AG04449 (cell line): Measurements from ENCODE around the gene GABBR2.

ENCODE experiments used
- CTCF ChIA-PET: fragments of 350-600 bp; formaldehyde crosslinking; extraction: SDS; loops from one replicate; lab custom pipeline; 2021; ENCODE audit warnings: antibody characterized with exemption; lab: Yijun Ruan, JAX
- POLR2A ChIA-PET: fragments of 400-600, 350-600 bp; formaldehyde crosslinking; extraction: SDS; loops from one replicate; lab custom pipeline; 2020; ENCODE audit warnings: antibody characterized with exemption, inconsistent platforms; lab: Yijun Ruan, JAX
- DNase-seq: peaks from one replicate; pipeline ENCODE4 v3.0.0-alpha.2; 2010; ENCODE audit warnings: low read depth, low spot score
- H3K4me3 ChIP-seq: 2 replicates; pipeline ENCODE4 v1.5.1; 2011; ENCODE audit warnings: low read depth, mild to moderate bottlenecking, control low read depth, low read length
- TF ChIP-seq, protein P1 (sequence below): IDR thresholded peaks from one replicate; pipeline ENCODE4 v1.5.1; 2011; ENCODE audit warnings: mild to moderate bottlenecking, moderate library complexity, low read length, control low read depth, inconsistent platforms; ENCODE audit not compliant: insufficient read depth; ENCODE audit errors: missing control alignments

GABBR2 gene

DNA sequence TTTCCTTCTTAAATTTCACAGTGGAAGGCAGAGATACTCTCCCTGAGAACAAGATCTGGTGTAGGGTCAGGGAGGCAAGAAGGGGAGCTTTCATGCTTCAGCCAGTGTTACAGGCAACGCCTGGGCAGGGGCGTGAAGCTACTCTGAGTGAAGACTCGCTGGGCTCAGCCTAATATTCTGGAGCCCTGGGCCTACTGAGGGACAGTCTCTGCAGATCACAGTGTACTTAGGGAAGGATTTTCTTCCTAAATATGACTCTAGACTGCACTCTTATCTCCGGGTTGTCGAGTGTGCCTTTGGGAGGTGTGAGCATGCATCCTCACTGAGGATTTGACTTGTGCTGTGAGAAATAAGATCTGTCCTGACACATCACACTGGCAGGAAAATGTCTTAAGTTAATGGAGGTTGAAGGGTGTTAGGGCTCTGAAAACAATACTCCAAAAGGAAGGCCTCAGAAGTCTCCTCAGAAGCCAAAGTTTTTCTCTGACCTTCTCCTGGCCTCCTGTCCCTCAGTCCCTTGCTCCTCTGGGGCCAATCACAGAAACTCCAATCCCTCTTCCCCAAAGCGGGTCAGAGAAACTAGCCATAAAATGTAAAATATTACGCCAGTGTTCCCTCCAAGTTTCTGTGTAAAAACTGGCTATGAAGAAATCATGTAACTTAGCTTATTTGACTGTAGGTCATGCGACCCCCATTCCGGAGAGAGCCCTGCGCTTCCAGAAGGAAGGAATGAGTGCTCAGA, 296.5 kb downstream of the GABBR2 start:
- no peak overlapping the region for H3K4me3 ChIP-seq
- TF ChIP-seq, protein P1, sequence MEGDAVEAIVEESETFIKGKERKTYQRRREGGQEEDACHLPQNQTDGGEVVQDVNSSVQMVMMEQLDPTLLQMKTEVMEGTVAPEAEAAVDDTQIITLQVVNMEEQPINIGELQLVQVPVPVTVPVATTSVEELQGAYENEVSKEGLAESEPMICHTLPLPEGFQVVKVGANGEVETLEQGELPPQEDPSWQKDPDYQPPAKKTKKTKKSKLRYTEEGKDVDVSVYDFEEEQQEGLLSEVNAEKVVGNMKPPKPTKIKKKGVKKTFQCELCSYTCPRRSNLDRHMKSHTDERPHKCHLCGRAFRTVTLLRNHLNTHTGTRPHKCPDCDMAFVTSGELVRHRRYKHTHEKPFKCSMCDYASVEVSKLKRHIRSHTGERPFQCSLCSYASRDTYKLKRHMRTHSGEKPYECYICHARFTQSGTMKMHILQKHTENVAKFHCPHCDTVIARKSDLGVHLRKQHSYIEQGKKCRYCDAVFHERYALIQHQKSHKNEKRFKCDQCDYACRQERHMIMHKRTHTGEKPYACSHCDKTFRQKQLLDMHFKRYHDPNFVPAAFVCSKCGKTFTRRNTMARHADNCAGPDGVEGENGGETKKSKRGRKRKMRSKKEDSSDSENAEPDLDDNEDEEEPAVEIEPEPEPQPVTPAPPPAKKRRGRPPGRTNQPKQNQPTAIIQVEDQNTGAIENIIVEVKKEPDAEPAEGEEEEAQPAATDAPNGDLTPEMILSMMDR = no peak
- no peak for DNase-seq
- ChIA-PET CTCF (interaction anchor here (5.6 kb wide), 1 partner anchor 363 kb away, joined by 27 read pairs; no protein-coding TSS in a partner anchor), POLR2A (no interaction called here)

DNA sequence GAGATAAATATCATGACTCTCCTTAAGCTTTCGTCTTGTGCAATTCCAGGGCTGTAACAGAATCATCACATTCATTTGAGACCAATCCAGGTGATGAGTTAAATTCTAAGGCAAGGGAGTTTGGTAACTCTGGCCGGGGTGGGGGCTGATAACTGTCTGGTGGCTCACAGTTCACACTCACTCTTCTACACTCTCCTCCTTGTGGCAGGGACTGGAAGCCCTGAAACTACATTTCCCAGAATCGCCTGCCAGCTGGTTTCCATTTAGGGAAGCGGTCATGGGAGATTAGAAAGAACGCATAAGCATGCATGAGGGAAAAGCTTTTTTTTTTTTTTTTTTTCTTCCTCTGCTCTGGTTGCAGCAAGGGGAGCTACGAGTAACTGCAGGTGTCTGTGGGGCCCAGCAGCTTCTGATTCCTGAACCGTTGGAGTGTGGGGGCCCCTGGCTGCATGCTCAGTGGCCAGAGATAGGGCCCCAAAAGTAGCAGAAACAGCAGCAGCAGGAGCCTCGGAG, 298.5 kb downstream of the GABBR2 start:
- ChIA-PET POLR2A (interaction anchor here (0.7 kb wide), 1 partner anchor 288 kb away, joined by 7 read pairs; no protein-coding TSS in a partner anchor), CTCF (interaction anchor here (0.7 to 5.6 kb wide), 10 partner anchors 11 to 365 kb away, joined by 3 to 27 read pairs (median 4); no protein-coding TSS in a partner anchor)
- no peak overlapping the region for H3K4me3 ChIP-seq
- peak; percentile 52 for DNase-seq
- TF ChIP-seq, protein P1 = peak; percentile 60

DNA sequence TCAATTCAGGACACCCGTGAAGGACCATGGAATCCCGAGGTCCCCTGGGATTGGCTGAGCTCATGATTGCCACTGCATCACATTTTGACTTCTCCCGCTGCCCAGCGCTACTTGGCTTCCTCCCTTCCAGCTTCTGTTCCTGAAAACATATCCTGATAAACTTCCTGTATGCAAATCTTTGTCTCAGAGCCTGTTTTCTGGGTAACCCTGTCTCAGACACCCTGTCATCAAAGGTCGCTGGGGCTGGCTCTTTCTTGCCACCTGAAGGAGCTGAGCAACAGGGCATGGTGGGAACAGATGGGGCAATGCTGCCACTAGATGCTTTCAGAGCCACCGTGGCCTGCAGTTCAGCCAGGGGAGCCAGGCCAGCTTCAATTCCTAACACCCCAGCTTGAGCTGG, 299.0 kb downstream of the GABBR2 start:
- ChIA-PET POLR2A (interaction anchor here (0.7 kb wide), 1 partner anchor 288 kb away, joined by 7 read pairs; no protein-coding TSS in a partner anchor), CTCF (interaction anchor here (0.7 to 5.6 kb wide), 10 partner anchors 11 to 366 kb away, joined by 3 to 27 read pairs (median 4); no protein-coding TSS in a partner anchor)
- no peak overlapping the region for H3K4me3 ChIP-seq
- no peak for DNase-seq
- TF ChIP-seq, protein P1 = no peak

DNA sequence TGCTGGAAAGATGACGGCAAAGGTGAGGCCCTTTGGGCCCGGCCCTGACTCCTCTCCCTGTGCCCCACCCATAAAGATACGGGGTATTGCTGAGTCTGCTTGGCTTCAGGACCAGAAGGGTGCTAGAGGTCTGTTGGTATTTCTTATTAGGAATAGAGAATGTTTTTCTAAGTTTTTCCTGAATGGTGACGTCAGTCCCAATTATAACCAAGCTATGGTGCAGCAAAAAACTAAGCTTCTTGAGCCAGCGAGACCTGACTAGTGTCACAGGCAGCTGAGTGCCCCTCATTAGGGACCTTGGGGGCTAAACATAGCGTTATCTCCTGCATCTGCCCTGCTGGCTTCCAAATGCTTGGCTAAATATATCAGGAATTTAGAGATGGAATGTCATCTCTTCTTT, 302.3 kb downstream of the GABBR2 start:
- POLR2A ChIA-PET = no interaction called here
- CTCF ChIA-PET = interaction anchor here (1.7 to 5.6 kb wide), 2 partner anchors 10 to 369 kb away, joined by 5 to 27 read pairs; no protein-coding TSS in a partner anchor
- DNase-seq = no peak
- no peak overlapping the region for H3K4me3 ChIP-seq
- TF ChIP-seq, protein P1 = no peak

DNA sequence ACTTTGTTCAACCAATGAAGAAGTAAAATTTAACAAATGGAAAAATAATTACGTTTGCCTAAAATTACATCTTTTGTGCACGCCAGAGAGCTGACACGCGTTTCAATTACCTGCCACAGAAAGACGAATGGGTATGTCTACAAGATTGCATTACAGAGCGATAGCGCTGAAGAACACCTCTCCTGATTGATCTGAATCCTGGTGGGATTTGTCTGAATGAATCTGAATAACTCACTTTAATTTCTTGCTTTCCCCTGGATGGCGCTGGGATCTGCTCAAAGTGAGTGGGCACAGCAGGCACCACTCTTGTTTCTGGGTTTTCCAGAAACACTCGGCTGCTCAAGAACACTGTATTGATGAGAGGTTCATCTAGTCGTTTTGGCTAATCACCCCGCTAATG, 304.5 kb downstream of the GABBR2 start:
- ChIA-PET POLR2A (no interaction called here), CTCF (interaction anchor here (1.3 kb wide), 1 partner anchor 29 kb away, joined by 4 read pairs; no protein-coding TSS in a partner anchor)
- H3K4me3 ChIP-seq = no peak overlapping the region
- TF ChIP-seq, protein P1 = no peak
- no peak for DNase-seq

DNA sequence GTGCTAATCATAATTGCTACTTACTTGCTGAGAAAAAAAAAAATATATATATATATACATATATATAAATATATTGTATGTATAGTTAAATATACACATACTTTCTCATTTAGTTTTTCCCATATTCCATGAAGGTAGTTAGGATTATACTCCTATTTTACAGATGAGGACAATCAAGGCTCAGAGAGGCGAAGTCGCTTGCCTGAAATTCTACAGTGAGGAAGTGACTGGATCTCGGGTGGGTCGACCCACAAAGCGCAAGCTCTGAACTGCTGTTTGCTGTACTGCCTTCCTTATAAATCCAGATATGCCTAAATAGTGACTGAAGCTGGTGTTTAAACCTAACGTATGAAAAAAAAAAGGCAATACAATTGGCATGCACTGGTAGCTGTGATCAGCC, 305.0 kb downstream of the GABBR2 start:
- no peak overlapping the region for H3K4me3 ChIP-seq
- CTCF ChIA-PET = no interaction called here
- TF ChIP-seq, protein P1 = no peak
- DNase-seq = no peak
- POLR2A ChIA-PET = no interaction called here
